Tibial artery (tissue), 4 donors: ENCODE measurements around the gene ROR1.
"Not testable (repeated sequence)": the region's sequence is repeated elsewhere in the genome, so short reads cannot be mapped to it uniquely, and the experiment has no call there.

Experiments
- DNase-seq, 2 donors: peaks; one replicate each; pipeline ENCODE4 v3.0.0-alpha.2; 2019
- H3K27ac ChIP-seq, 2 donors: fragments of 200-600 bp; sonication (generic) in 1 of 2; 1 replicate in 1 of 2; 2 replicates in 1 of 2; pipeline ENCODE4 v1.5.1; 2018 to 2019; ENCODE audit warnings: mild to moderate bottlenecking in 1 of 2
- H3K27me3 ChIP-seq, 2 donors: fragments of 200-600 bp; sonication (generic) in 1 of 2; one replicate each; pipeline versions ENCODE4 v1.5.1 to v1.6.0; 2016 to 2019
- H3K36me3 ChIP-seq, 3 donors: fragments of 200-600 bp; sonication (generic) in 2 of 3; one replicate each; pipeline ENCODE4 v1.5.1; 2016 to 2019; ENCODE audit warnings: mild to moderate bottlenecking in 2 of 3
- H3K4me1 ChIP-seq, 4 donors: fragments of 200-600 bp; sonication (generic) in 2 of 4; 1 replicate in 3 of 4; 2 replicates in 1 of 4; pipeline ENCODE4 v1.5.1; 2016 to 2019
- H3K4me3 ChIP-seq, 2 donors: fragments of 200-600 bp; sonication (generic) in 1 of 2; 1 replicate in 1 of 2; 2 replicates in 1 of 2; pipeline ENCODE4 v1.5.1; 2018 to 2019; ENCODE audit warnings: mild to moderate bottlenecking in 2 of 2
- H3K9me3 ChIP-seq, 3 donors: fragments of 200-600 bp; sonication (generic) in 1 of 3; one replicate each; pipeline ENCODE4 v1.5.1; 2016 to 2019
- intact Hi-C: fragments of 100-400 bp; cut with DNase I; formaldehyde crosslinking; loops from one replicate; pipeline ENCODE4 v1.15.0; 2023; ENCODE audit warnings: low total_unique reads
- TF ChIP-seq, protein P1 (sequence below), 2 experiments: fragments of 200-600 bp in 1 of 2; fragments of 450-650 bp in 1 of 2; IDR thresholded peaks; one replicate each; pipeline ENCODE4 v1.5.1; 2017 to 2019; ENCODE audit warnings: antibody characterized with exemption in 2 of 2, mild to moderate bottlenecking in 1 of 2, moderate library complexity in 1 of 2

The ROR1 gene

DNA sequence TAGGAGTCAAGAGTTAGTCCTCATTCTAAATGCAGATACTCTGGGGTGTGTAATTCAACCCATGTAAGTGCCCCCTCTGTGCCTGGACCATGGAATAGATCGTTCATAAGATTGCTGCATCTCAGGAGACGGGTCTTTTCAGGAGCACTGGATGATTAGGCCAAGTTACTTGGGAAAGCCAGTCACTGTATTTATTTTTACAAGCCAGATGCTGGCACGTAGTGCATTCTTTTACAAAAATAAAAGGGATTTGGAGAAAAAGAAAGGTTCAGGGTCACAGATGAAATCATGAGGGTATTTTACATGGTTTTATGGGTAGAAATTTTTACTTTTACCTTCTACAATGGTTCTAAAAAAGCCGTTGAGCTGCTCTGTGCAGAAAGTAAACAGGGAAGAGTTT lies 327.0 kb downstream of the ROR1 start:
- Histone ChIP-seq H3K27ac (peak overlapping the region; percentile 26 to 64), H3K36me3 (no peaks in the 10 kb centered on the region), H3K27me3 (no peaks in the 10 kb centered on the region), H3K4me3 (no peak overlapping the region), H3K9me3 (no peaks in the 10 kb centered on the region), H3K4me1 (peaks cover 0 to 53% (median 14%) of the 10 kb centered on the region in 4 donors)
- no peak for DNase-seq
- TF ChIP-seq, protein P1, sequence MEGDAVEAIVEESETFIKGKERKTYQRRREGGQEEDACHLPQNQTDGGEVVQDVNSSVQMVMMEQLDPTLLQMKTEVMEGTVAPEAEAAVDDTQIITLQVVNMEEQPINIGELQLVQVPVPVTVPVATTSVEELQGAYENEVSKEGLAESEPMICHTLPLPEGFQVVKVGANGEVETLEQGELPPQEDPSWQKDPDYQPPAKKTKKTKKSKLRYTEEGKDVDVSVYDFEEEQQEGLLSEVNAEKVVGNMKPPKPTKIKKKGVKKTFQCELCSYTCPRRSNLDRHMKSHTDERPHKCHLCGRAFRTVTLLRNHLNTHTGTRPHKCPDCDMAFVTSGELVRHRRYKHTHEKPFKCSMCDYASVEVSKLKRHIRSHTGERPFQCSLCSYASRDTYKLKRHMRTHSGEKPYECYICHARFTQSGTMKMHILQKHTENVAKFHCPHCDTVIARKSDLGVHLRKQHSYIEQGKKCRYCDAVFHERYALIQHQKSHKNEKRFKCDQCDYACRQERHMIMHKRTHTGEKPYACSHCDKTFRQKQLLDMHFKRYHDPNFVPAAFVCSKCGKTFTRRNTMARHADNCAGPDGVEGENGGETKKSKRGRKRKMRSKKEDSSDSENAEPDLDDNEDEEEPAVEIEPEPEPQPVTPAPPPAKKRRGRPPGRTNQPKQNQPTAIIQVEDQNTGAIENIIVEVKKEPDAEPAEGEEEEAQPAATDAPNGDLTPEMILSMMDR (IDR thresholded peaks at IDR 0.05): no peak
- intact Hi-C loops: no loop called here

DNA sequence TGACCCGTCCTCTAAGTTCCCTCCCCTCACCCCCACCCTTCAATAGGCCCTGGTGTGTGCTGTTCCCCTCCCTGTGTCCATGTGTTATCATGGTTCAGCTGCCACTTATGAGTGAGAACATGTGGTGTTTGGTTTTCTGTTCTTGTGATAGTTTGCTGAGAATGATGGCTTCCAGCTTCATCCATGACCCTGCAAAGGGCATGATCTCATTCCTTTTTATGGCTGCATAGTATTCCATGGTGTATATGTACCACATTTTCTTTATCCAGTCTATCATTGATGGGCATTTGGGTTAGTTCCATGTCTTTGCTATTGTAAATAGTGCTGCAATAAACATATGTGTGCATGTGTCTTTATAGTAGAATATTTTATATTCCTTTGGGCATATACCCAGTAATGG lies 330.8 kb downstream of the ROR1 start:
- intact Hi-C loops, H3K4me3 ChIP-seq, H3K27me3 ChIP-seq, H3K27ac ChIP-seq, H3K36me3 ChIP-seq, DNase-seq, H3K9me3 ChIP-seq: not testable (repeated sequence)
- peaks cover 0 to 61% (median 10%) of the 10 kb centered on the region in 4 donors for H3K4me1 ChIP-seq

DNA sequence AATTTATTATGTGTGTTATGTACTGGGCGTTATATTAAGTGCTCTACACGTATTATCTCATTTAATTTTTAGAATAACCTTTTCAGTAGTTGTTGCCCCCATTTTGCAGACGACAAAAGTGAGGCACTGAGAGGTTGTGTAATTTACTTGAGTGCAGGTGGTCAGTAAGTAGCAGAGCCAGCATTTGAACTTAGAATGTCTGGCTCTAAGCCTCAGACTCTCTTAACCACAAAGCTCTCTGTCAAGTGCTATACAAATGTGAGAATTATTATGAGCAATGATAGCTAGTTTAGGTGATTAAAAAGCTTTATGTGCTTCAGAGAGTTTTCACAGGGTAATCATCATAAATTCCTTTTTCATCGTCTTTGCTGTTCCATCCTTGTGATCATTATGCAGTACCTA lies 333.3 kb downstream of the ROR1 start:
- Histone ChIP-seq H3K27me3 (no peaks in the 10 kb centered on the region), H3K27ac (no peak overlapping the region), H3K4me1 (peaks cover 0 to 57% (median 3%) of the 10 kb centered on the region in 4 donors), H3K9me3 (no peaks in the 10 kb centered on the region), H3K36me3 (no peaks in the 10 kb centered on the region), H3K4me3 (no peak overlapping the region)
- intact Hi-C loops: no loop called here
- DNase-seq: no peak
- TF ChIP-seq, protein P1 (IDR thresholded peaks at IDR 0.05): no peak

DNA sequence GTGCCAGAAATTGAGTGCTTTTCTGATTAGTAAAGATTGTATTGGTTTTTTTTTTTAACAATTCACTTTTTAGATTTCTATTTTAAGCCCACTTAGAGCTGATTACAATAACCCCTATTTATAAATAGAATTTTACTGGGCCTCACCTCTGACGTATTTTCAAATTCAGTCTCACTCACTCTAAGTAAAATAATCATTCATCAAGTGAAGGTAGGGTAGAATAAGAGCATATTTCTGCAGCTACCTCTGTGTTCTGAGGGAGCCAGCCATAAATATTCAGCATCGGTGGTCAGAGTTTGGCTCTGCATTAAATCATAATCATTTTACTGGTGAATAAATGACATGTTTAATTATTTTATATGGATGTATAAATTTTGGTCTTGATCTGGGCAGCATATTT lies 333.8 kb downstream of the ROR1 start:
- Histone ChIP-seq H3K36me3 (no peaks in the 10 kb centered on the region), H3K4me3 (no peak overlapping the region), H3K27ac (no peak overlapping the region), H3K4me1 (peaks cover 0 to 53% (median 3%) of the 10 kb centered on the region in 4 donors), H3K9me3 (no peaks in the 10 kb centered on the region), H3K27me3 (no peaks in the 10 kb centered on the region)
- TF ChIP-seq, protein P1 (IDR thresholded peaks at IDR 0.05): no peak
- DNase-seq: no peak
- intact Hi-C loops: no loop called here

DNA sequence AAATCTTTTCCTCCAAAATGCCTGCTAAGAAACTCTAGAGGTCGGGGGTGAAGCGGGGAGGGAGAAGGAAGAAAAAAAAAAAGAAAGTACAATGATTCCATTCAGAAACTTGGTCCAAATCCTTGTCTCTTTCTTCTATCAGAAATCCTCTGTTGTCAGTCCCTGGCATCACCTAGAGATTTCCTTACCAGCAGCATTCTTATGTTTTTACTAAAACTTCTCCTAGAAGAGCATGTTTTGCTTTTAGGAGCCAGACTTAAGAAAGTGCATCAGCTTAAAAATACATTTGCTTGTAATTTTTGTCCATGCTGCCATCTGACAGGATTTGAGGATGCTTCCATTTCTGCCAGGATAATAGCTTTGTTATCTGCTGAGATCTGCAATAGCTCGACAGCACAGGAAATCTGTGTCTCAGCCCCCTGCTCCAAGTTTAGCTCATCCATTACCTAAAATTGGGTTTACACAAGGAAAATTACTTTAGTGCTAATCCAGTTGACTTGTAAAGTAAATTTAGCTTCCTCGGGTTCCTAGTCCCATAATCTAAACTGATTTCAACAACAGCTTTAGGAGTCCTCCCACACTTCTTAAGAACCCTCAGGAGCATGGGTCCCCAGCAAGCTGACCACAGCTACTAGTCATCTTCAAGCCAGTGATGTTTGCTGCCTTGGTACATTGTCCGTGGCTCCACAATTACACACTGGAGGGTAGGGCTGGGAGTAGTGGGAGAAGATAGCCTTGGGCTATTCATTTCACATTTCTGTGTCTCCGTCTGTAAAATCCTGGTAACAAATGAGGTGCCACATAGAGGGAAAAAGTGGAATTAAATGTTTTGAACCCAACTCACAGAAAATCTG lies 337.3 kb downstream of the ROR1 start:
- Histone ChIP-seq H3K27me3 (no peaks in the 10 kb centered on the region), H3K36me3 (no peaks in the 10 kb centered on the region), H3K27ac (no peak overlapping the region), H3K4me1 (peaks cover 0 to 54% (median 11%) of the 10 kb centered on the region in 4 donors), H3K4me3 (no peak overlapping the region), H3K9me3 (no peaks in the 10 kb centered on the region)
- no peak for DNase-seq
- intact Hi-C loops: no loop called here
- TF ChIP-seq, protein P1 (IDR thresholded peaks at IDR 0.05): no peak

DNA sequence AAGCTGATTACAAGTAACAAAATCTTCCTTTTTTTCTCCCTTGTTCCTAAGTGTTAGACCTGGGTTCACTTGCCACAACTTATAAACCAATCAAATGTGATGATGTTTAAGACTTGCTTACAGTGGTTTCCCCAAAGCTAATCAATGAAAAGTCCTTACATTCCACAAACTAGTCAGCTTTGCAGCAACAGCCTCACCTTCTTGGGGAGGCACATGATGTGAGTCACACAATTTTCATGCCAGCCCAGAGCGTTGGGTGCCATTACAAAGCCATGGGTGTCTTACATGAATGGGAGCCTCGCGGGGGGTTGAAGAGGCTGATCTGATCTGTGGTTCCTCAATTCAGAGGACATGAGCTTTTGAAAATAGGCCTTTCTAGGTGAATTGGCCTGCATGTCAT lies 338.0 kb downstream of the ROR1 start:
- TF ChIP-seq, protein P1 (IDR thresholded peaks at IDR 0.05): no peak
- H3K9me3 ChIP-seq: no peaks in the 10 kb centered on the region
- peaks cover 0 to 54% (median 11%) of the 10 kb centered on the region in 4 donors for H3K4me1 ChIP-seq
- H3K27ac ChIP-seq: no peak overlapping the region
- no peak overlapping the region for H3K4me3 ChIP-seq
- intact Hi-C loops: no loop called here
- no peaks in the 10 kb centered on the region for H3K36me3 ChIP-seq
- DNase-seq: no peak
- H3K27me3 ChIP-seq: no peaks in the 10 kb centered on the region
